Ovary (tissue), 1 donor: Measurements from ENCODE around the gene DTX1.

Source experiments
- EP300 ChIP-seq: sonication (generic); formaldehyde crosslinking; IDR thresholded peaks from one replicate; pipeline ENCODE4 v1.6.1; 2017; ENCODE audit warnings: antibody characterized with exemption
- POLR2A ChIP-seq: fragments of 450-650 bp; IDR thresholded peaks from one replicate; pipeline ENCODE4 v1.6.1; 2017; ENCODE audit warnings: antibody characterized with exemption, mild to moderate bottlenecking, moderate library complexity

GRCh38 chr12:113112043-113112899, 55.7 kb downstream of the DTX1 start:
- TF ChIP-seq EP300 (no peak), POLR2A (no peak)
